Glutamatergic neuron (in vitro differentiated cells): ENCODE measurements around the gene ATXN10. TPM values are rescaled to one million over a fixed set of nuclear protein-coding genes. Genes with fewer than 3 reads are reported as not detected.

Experiments used
- DNase-seq: peaks from one replicate; pipeline ENCODE4 v3.0.0; 2022
- H3K27ac Mint-ChIP-seq: one replicate; pipeline ENCODE4 v1.8.0; 2020; ENCODE audit warnings: mild to moderate bottlenecking, mixed read lengths, inconsistent platforms; ENCODE audit not compliant: unreplicated experiment
- H3K27me3 Mint-ChIP-seq: one replicate; pipeline ENCODE4 v1.8.0; 2020; ENCODE audit warnings: mild to moderate bottlenecking, moderate library complexity, mixed read lengths, inconsistent platforms; ENCODE audit not compliant: unreplicated experiment
- H3K36me3 Mint-ChIP-seq: one replicate; pipeline ENCODE4 v1.8.0; 2020; ENCODE audit warnings: mild to moderate bottlenecking, mixed read lengths, inconsistent platforms; ENCODE audit not compliant: unreplicated experiment
- H3K4me1 Mint-ChIP-seq: one replicate; pipeline ENCODE4 v1.8.0; 2020; ENCODE audit warnings: mild to moderate bottlenecking, low read depth, mixed read lengths, inconsistent platforms; ENCODE audit not compliant: unreplicated experiment
- H3K4me3 Mint-ChIP-seq: one replicate; pipeline ENCODE4 v1.8.0; 2020; ENCODE audit warnings: mild to moderate bottlenecking, mixed read lengths, inconsistent platforms; ENCODE audit not compliant: unreplicated experiment
- H3K9me3 Mint-ChIP-seq: one replicate; pipeline ENCODE4 v1.8.0; 2020; ENCODE audit warnings: mild to moderate bottlenecking, moderate library complexity, mixed read lengths, inconsistent platforms; ENCODE audit not compliant: unreplicated experiment
- CTCF ChIP-seq: fragments of 200-600 bp; sonication (generic); IDR thresholded peaks from one replicate; pipeline ENCODE4 v1.5.0; 2021; ENCODE audit not compliant: partially characterized antibody, unreplicated experiment
- total RNA-seq: library from RNA; stranded (reverse); fragmentation: NEBNext Ultra II Directional; extraction: Animal tissue kit (Norgen Biotek cat#: 25700); gene quantifications from one replicate; pipeline ENCODE4 v1.2.1, GENCODE V29; 2021; ENCODE audit not compliant: unreplicated experiment

The ATXN10 gene
- total RNA-seq, 1 donor from 2014 or later, result 191 TPM

GRCh38 chr22:45866126-45866645, 194.6 kb downstream of the ATXN10 start:
- Mint-ChIP-seq H3K27me3 (peaks cover 16% of the 10 kb centered on the region), H3K4me3 (no peak overlapping the region), H3K4me1 (peaks cover 6% of the 10 kb centered on the region), H3K36me3 (no peaks in the 10 kb centered on the region), H3K9me3 (peaks cover 8% of the 10 kb centered on the region), H3K27ac (no peak overlapping the region)
- TF ChIP-seq CTCF, result no peak
- no peak for DNase-seq

- H3K27me3 Mint-ChIP-seq, result peaks cover 15% of the 10 kb centered on the region
- no peak overlapping the region for H3K4me3 Mint-ChIP-seq
- no peaks in the 10 kb centered on the region for H3K36me3 Mint-ChIP-seq
- no peak overlapping the region for H3K27ac Mint-ChIP-seq
- DNase-seq, result no peak
- H3K9me3 Mint-ChIP-seq, result peaks cover 8% of the 10 kb centered on the region
- TF ChIP-seq CTCF, result no peak
- peaks cover 6% of the 10 kb centered on the region for H3K4me1 Mint-ChIP-seq
Observed at GRCh38 chr22:45866646-45867117, 195.0 kb downstream of the ATXN10 start.

- H3K36me3 Mint-ChIP-seq, result peaks cover 1% of the 10 kb centered on the region
- peaks cover 6% of the 10 kb centered on the region for H3K4me1 Mint-ChIP-seq
- peak; percentile 67 for DNase-seq
- no peak for TF ChIP-seq CTCF
- H3K9me3 Mint-ChIP-seq, result peaks cover 5% of the 10 kb centered on the region
- no peak overlapping the region for H3K27ac Mint-ChIP-seq
- H3K27me3 Mint-ChIP-seq, result peaks cover 16% of the 10 kb centered on the region
- H3K4me3 Mint-ChIP-seq, result no peak overlapping the region
Observed at GRCh38 chr22:45867118-45867905, 195.7 kb downstream of the ATXN10 start.

- H3K27ac Mint-ChIP-seq, result peak overlapping the region; percentile 2
- no peak for DNase-seq
- peaks cover 6% of the 10 kb centered on the region for H3K4me1 Mint-ChIP-seq
- H3K27me3 Mint-ChIP-seq, result peaks cover 16% of the 10 kb centered on the region
- no peak for TF ChIP-seq CTCF
- H3K36me3 Mint-ChIP-seq, result peaks cover 9% of the 10 kb centered on the region
- H3K4me3 Mint-ChIP-seq, result no peak overlapping the region
- H3K9me3 Mint-ChIP-seq, result peaks cover 7% of the 10 kb centered on the region
Observed at GRCh38 chr22:45867906-45868555, 196.4 kb downstream of the ATXN10 start.
